Ovary (tissue), 9 donors: ENCODE data around the gene MND1. TPM values are rescaled to one million over a fixed set of nuclear protein-coding genes. Genes with fewer than 3 reads are reported as not detected.

ENCODE experiments used
- DNase-seq, 5 donors: peaks; one replicate each; pipeline ENCODE4 v3.0.0-alpha.2; 2019 to 2020
- H3K27ac ChIP-seq, 2 donors: fragments of 200-600 bp; one replicate each; pipeline versions ENCODE4 v1.5.1 to v1.8.0; 2019 to 2022
- H3K27me3 ChIP-seq: fragments of 200-600 bp; one replicate; pipeline ENCODE4 v1.8.0; 2022
- H3K36me3 ChIP-seq: fragments of 200-600 bp; sonication (generic); one replicate; pipeline ENCODE4 v1.5.1; 2019
- H3K4me1 ChIP-seq: one replicate; pipeline ENCODE4 v1.8.1; 2013; ENCODE audit warnings: mild to moderate bottlenecking, moderate library complexity; ENCODE audit not compliant: insufficient read depth
- H3K4me3 ChIP-seq: fragments of 200-600 bp; sonication (generic); one replicate; pipeline ENCODE4 v1.5.1; 2017
- H3K9me3 ChIP-seq, 2 donors: fragments of 200-600 bp in 1 of 2; sonication (generic) in 1 of 2; one replicate each; pipeline versions ENCODE4 v1.5.1 to v1.8.1; 2013 to 2019; ENCODE audit warnings: mild to moderate bottlenecking in 1 of 2, moderate library complexity in 1 of 2
- EP300 ChIP-seq: sonication (generic); formaldehyde crosslinking; IDR thresholded peaks from one replicate; pipeline ENCODE4 v1.6.1; 2017; ENCODE audit warnings: antibody characterized with exemption
- POLR2A ChIP-seq: fragments of 450-650 bp; IDR thresholded peaks from one replicate; pipeline ENCODE4 v1.6.1; 2017; ENCODE audit warnings: antibody characterized with exemption, mild to moderate bottlenecking, moderate library complexity
- WGBS, 3 donors: extraction: QIAGEN DNeasy Blood & Tissue Kit in 1 of 3; methylation state at CpG; one replicate each; pipeline versions ENCODE4 v1.1.5 to v1.1.7; 2013 to 2017; 5-methylcytosine and 5-hydroxymethylcytosine counted together
- intact Hi-C, 4 donors: fragments of 100-400 bp; cut with DNase I; formaldehyde crosslinking; loops; one replicate each; pipeline versions ENCODE4 v1.11.0 to v1.15.1; 2022 to 2023
- polyA plus RNA-seq, 2 donors: library from polyadenylated mRNA; stranded (reverse); fragments of 200-250 nt in 1 of 2; fragments of 350-450 nt in 1 of 2; fragmentation: Illumina TruSeq in 1 of 2; extraction: RNeasy Lipid Tissue Mini Kit (QIAGEN cat#74804) in 1 of 2; gene quantifications; one replicate each; pipeline ENCODE4 v1.2.3, GENCODE V29; 2013 to 2014
- total RNA-seq, 7 donors: library from RNA; depleted of rRNA in 2 of 7; stranded (reverse); fragments of >200 nt in 2 of 7; fragmentation: NEBNext Ultra II Directional in 3 of 7; extraction: Animal tissue kit (Norgen Biotek cat#: 25700) in 3 of 7; gene quantifications; one replicate each; pipeline versions ENCODE4 v1.1.0 to v1.2.4, GENCODE V29; 2016 to 2023
- TF ChIP-seq, protein P1 (sequence below), 3 donors: fragments of 450-650 bp in 2 of 3; fragments of 200-600 bp in 1 of 3; IDR thresholded peaks; one replicate each; pipeline versions ENCODE4 v1.5.1 to v1.8.0; 2016 to 2022; ENCODE audit warnings: antibody characterized with exemption in 3 of 3, mild to moderate bottlenecking in 1 of 3
- donor health status: DM: no; HTN: no; CAD: no; lungs with moderate emphysema.
- donor health status: DM: no; HTN: no; CAD: no.
- donor health status: Bipolar disorder and iron deficiency.
- donor health status: DM: yes; HTN: yes; CAD: no.
- donor health status: DM: no; HTN: no; CAD: no.
- donor health status: DM: yes; HTN: yes; CAD: no.

The MND1 gene
- total and polyA plus RNA-seq, 9 donors = 0.28 to 3.7 (median 0.59) TPM; not detected in 4

DNA sequence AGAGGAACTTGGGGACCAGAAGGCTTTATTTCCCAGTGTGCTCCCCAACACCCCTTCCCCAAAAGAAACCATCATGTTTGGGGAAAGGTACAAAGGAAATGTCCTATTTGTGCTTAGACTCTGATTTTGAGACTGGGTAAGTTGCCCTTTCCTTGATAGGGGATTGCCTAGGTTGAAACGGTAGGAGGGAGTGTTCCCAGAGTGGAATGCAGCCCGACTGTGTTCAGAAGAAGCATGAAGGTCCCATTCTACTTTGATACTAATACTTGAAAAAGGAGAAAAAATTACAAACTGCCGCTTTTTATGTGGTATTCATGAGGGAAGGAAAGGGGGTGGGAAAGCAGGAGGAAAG lies 89.2 kb downstream of the MND1 start:
- H3K27ac ChIP-seq = no peak overlapping the region
- 56 to 66% (median 64%) methylated on average over 3 of the region's 3 CpGs for WGBS, 3 donors
- intact Hi-C loops = no loop called here

DNA sequence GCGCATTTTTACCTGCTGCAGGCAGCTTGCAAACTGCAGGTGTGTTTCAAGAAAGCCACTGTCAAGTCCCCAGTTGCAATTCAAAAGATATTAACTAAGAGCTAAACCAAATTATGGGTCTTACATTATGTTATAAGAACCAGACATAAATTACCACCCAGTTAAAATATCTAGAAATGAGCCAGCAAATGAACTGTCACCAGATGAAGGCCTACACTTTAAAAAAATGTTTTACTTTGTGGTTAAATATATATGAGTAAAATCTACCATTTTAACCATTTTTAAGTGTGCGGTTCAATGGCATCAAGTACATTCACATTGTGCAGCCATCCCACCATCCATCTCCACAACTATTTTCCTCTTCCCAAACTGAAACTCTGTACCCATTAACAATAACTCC lies 89.7 kb downstream of the MND1 start:
- no peaks in the 10 kb centered on the region for H3K27me3 ChIP-seq
- TF ChIP-seq EP300 (no peak), POLR2A (no peak)
- TF ChIP-seq, protein P1, sequence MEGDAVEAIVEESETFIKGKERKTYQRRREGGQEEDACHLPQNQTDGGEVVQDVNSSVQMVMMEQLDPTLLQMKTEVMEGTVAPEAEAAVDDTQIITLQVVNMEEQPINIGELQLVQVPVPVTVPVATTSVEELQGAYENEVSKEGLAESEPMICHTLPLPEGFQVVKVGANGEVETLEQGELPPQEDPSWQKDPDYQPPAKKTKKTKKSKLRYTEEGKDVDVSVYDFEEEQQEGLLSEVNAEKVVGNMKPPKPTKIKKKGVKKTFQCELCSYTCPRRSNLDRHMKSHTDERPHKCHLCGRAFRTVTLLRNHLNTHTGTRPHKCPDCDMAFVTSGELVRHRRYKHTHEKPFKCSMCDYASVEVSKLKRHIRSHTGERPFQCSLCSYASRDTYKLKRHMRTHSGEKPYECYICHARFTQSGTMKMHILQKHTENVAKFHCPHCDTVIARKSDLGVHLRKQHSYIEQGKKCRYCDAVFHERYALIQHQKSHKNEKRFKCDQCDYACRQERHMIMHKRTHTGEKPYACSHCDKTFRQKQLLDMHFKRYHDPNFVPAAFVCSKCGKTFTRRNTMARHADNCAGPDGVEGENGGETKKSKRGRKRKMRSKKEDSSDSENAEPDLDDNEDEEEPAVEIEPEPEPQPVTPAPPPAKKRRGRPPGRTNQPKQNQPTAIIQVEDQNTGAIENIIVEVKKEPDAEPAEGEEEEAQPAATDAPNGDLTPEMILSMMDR (IDR thresholded peaks at IDR 0.05) = no peak
- intact Hi-C loops = no loop called here
- WGBS, 3 donors = 46 to 99% (median 73%) methylated on average over 2 of the region's 2 CpGs
- H3K9me3 ChIP-seq = no peaks in the 10 kb centered on the region
- no peak overlapping the region for H3K27ac ChIP-seq
- H3K4me3 ChIP-seq = no peak overlapping the region
- no peaks in the 10 kb centered on the region for H3K36me3 ChIP-seq
- H3K4me1 ChIP-seq = no peaks in the 10 kb centered on the region
- no peak for DNase-seq

More for the DNA sequence above, 89.2 kb downstream of the MND1 start:
- Histone ChIP-seq H3K27me3 (no peaks in the 10 kb centered on the region), H3K4me3 (no peak overlapping the region), H3K4me1 (no peaks in the 10 kb centered on the region), H3K9me3 (no peaks in the 10 kb centered on the region), H3K36me3 (no peaks in the 10 kb centered on the region)
- no peak for DNase-seq
- no peak for TF ChIP-seq POLR2A
- TF ChIP-seq EP300 = no peak
- TF ChIP-seq, protein P1 (IDR thresholded peaks at IDR 0.05) = no peak

DNA sequence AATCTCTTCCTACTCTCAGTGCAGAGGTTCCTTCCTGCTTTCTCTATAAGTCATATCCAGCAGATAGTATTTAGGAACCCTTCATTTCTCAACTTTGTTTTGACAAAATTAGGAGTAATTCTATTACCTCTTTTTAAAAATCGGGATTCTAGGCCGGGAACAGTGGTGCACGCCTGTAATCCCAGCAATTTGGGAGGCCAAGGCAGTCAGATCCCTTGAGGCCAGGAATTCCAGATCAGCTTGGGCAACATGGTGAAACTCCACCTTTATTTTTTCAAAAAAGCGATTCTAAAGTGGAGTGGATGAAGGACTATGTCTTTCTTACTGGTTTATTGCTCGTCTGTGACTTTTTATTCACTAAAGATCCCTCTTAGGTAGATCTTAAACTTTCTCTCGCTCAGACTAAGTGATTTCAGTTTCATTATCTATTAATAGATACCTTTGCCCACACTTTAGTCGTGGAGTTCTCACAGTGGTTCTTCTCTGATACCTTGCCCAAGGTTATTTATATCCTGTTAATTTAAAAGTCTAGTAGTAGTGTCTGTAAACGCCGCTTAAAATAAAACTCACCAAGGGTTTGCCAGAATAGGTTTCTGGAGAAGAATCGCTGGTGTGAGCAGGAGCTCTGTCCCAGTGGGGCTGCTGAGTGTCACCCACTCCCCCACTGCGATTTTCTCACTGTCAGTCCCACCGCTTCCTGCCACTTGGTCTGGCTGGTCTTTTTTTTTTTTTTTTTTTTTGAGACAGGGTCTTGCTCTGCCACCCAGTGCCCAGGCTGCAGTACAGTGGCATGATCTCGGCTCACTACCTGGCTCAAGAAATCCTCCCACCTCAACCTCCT lies 94.6 kb downstream of the MND1 start:
- no peak for TF ChIP-seq POLR2A
- no peak for TF ChIP-seq EP300
- TF ChIP-seq, protein P1 (IDR thresholded peaks at IDR 0.05) = no peak
- WGBS, 3 donors = 62 to 79% (median 68%) methylated on average over 13 of the region's 13 CpGs
- intact Hi-C loops = no loop called here
- H3K4me3 ChIP-seq = no peak overlapping the region
- no peaks in the 10 kb centered on the region for H3K36me3 ChIP-seq
- no peak overlapping the region for H3K27ac ChIP-seq
- no peaks in the 10 kb centered on the region for H3K4me1 ChIP-seq
- H3K27me3 ChIP-seq = no peaks in the 10 kb centered on the region
- no peaks in the 10 kb centered on the region for H3K9me3 ChIP-seq
- no peak for DNase-seq

DNA sequence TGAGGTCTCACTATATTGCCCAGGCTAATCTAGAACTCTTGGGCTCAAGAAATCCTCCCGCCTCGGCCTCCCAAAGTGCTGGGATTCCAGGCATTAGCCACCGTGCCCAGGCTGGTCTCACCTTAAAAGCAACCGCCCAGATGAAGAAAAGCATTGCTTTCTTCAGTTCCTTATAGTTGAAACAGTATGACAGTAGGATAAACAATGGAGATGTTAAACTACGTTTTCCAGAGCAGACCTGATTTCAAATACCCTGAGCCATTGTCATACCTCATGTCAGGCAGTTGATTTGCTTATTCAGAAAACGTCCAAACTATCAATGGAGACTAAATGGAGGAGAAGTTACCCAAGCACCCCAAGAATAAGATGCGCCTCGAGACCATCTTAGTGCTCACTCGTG lies 95.3 kb downstream of the MND1 start:
- intact Hi-C loops = no loop called here
- no peak for DNase-seq
- no peak overlapping the region for H3K27ac ChIP-seq
- WGBS, 3 donors = 92 to 95% (median 94%) methylated on average over 9 of the region's 9 CpGs
- TF ChIP-seq POLR2A (no peak), EP300 (no peak)
- TF ChIP-seq, protein P1 (IDR thresholded peaks at IDR 0.05) = no peak
- H3K36me3 ChIP-seq = no peaks in the 10 kb centered on the region
- H3K4me1 ChIP-seq = no peaks in the 10 kb centered on the region
- H3K9me3 ChIP-seq = no peaks in the 10 kb centered on the region
- H3K27me3 ChIP-seq = no peaks in the 10 kb centered on the region
- H3K4me3 ChIP-seq = no peak overlapping the region
